ENCODE data around the gene CRIP1. TPM values are rescaled to one million over a fixed set of nuclear protein-coding genes. Genes with fewer than 3 reads are reported as not detected.

Gene CRIP1
- total and polyA plus RNA-seq, 2 donors (not counting 3 experiments of a cell fraction or from before 2014, with no cell fraction given) = 3.1 to 8.1 TPM

DNA sequence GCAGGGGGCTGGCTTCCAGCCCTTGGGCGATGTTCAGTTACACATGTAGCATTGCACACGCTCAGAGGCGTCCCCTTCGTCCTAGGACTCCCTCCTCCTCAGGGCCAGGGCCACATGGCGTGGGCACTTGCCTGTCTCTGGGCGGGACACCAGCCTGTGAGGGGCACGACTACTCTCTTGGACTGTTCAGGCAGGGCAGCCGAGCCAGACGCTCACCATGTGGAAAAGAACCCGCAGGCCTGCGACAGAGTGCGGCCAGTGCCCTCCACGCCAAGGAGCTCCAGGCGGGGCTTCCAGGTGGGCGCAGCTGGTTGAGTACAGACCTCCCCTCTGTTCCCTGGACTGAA is 46.2 kb upstream of the CRIP1 start:
- Histone ChIP-seq H3K9me3 (replicated peaks; ENCODE audit: control insufficient read depth, insufficient read depth, low read length) (no peaks in the 10 kb centered on the region), H3K4me2 (ENCODE audit: insufficient read depth, low read length) (no peak overlapping the region), H4K20me1 (replicated peaks; ENCODE audit: control insufficient read depth, extremely low read depth, insufficient read depth, low read length) (no peaks in the 10 kb centered on the region), H3K27me3 (ENCODE audit: control insufficient read depth in 2 of 2, insufficient read depth in 2 of 2, low read length in 2 of 2) (no peaks in the 10 kb centered on the region), H3K9me1 (replicated peaks; ENCODE audit: control insufficient read depth, extremely low read depth, insufficient read depth, low read length) (no peaks in the 10 kb centered on the region), H2AFZ (ENCODE audit: low read depth, low read length) (no peak overlapping the region), H3K36me3 (ENCODE audit: control insufficient read depth in 2 of 2, extremely low read depth in 1 of 2, insufficient read depth in 2 of 2, low read length in 2 of 2) (peaks cover 0 to 34% of the 10 kb centered on the region in 2 experiments), H3K9ac (replicated peaks; ENCODE audit: extremely low read depth, insufficient read depth, low read length) (no peak overlapping the region), H3K4me3 (replicated peaks in 1 of 3; ENCODE audit: insufficient read depth in 1 of 3, low read depth in 1 of 3, low read length in 3 of 3) (no peak overlapping the region), H3K27ac (ENCODE audit: insufficient read depth, low read depth, low read length) (no peak overlapping the region), H3K79me2 (ENCODE audit: control insufficient read depth, insufficient read depth, low read length) (peaks cover 37% of the 10 kb centered on the region), H3K4me1 (ENCODE audit: control insufficient read depth, extremely low read depth, insufficient read depth, low read length) (peaks cover 10% of the 10 kb centered on the region)
- TF ChIP-seq MAX (IDR thresholded peaks at IDR 0.05; ENCODE audit: insufficient read depth, insufficient read length) = no peak
- no peak for TF ChIP-seq GATA2 (IDR thresholded peaks at IDR 0.05; ENCODE audit: insufficient read depth, insufficient read length, low read depth, low read length)
- TF ChIP-seq MYC (IDR thresholded peaks at IDR 0.05; ENCODE audit: low read depth, low read length) = no peak
- TF ChIP-seq JUN (IDR thresholded peaks at IDR 0.05; ENCODE audit: borderline replicate concordance, insufficient read depth, insufficient read length, low read depth) = no peak
- no peak for TF ChIP-seq POLR2A (IDR thresholded peaks at IDR 0.05; ENCODE audit: low read depth, low read length)
- TF ChIP-seq, protein P1, sequence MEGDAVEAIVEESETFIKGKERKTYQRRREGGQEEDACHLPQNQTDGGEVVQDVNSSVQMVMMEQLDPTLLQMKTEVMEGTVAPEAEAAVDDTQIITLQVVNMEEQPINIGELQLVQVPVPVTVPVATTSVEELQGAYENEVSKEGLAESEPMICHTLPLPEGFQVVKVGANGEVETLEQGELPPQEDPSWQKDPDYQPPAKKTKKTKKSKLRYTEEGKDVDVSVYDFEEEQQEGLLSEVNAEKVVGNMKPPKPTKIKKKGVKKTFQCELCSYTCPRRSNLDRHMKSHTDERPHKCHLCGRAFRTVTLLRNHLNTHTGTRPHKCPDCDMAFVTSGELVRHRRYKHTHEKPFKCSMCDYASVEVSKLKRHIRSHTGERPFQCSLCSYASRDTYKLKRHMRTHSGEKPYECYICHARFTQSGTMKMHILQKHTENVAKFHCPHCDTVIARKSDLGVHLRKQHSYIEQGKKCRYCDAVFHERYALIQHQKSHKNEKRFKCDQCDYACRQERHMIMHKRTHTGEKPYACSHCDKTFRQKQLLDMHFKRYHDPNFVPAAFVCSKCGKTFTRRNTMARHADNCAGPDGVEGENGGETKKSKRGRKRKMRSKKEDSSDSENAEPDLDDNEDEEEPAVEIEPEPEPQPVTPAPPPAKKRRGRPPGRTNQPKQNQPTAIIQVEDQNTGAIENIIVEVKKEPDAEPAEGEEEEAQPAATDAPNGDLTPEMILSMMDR (IDR thresholded peaks at IDR 0.05; ENCODE audit: extremely low read depth in 1 of 2, insufficient read depth in 1 of 2, low read depth in 1 of 2, low read length in 2 of 2) = no peak
- TF ChIP-seq FOS (IDR thresholded peaks at IDR 0.05; ENCODE audit: borderline replicate concordance, insufficient read depth, low read length) = no peak
- no peak for TF ChIP-seq POLR2AphosphoS5 (IDR thresholded peaks at IDR 0.05; ENCODE audit: insufficient read depth, low read depth, low read length)
- no peak for TF ChIP-seq EZH2 (IDR thresholded peaks at IDR 0.05; ENCODE audit: borderline replicate concordance, low read depth, low read length, severe bottlenecking)
- no TSS peak for BruUV-seq (replicated peaks)
- dilution Hi-C loops (cut with MboI; ENCODE audit: extremely low pct_ligation_motif_present, low sequenced_read_pairs) (no loop called here), intact Hi-C loops (cut with micrococcal nuclease) (no loop called here)
- ChIA-PET CTCF (interaction anchor here (1.2 kb wide), 1 partner anchor 49 kb away, joined by 5 read pairs; no protein-coding TSS in a partner anchor), POLR2A (no interaction called here)
- DNase-seq (ENCODE audit: low read depth, low spot score) = no peak
- FAIRE-seq = no peak

Measured in endothelial cell of umbilical vein (primary cell).